Measurements from ENCODE around the gene VSX2. TPM values are rescaled to one million over a fixed set of nuclear protein-coding genes. Genes with fewer than 3 reads are reported as not detected.

The VSX2 gene
- total RNA-seq, 1 experiment from 2014 or later, result not detected

DNA sequence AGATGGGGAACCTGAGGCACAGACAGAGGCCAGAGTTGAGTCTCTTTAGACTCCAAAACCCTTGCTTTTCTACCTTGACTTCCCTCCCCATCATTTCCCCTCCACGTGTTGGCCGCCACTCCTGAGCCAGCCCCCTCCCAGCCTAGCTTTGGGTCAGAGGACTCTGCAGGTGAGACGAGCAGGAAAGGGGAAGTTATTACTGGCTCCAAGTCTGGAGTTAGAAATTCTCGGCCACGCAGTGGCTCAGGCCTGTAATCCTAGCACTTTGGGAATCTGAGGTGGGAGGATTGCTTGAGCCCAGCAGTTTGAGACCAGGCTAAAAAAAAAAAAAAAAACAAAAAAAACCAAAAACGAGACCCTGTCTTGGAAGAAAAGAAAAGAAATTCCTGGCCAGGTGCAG is 8.8 kb downstream of the VSX2 start:
- CTCF ChIA-PET, result interaction anchor here (0.7 kb wide), 1 partner anchor 55 kb away, joined by 3 read pairs; no protein-coding TSS in a partner anchor
- no peak overlapping the region for H3K27ac Mint-ChIP-seq (ENCODE audit: unreplicated experiment)

DNA sequence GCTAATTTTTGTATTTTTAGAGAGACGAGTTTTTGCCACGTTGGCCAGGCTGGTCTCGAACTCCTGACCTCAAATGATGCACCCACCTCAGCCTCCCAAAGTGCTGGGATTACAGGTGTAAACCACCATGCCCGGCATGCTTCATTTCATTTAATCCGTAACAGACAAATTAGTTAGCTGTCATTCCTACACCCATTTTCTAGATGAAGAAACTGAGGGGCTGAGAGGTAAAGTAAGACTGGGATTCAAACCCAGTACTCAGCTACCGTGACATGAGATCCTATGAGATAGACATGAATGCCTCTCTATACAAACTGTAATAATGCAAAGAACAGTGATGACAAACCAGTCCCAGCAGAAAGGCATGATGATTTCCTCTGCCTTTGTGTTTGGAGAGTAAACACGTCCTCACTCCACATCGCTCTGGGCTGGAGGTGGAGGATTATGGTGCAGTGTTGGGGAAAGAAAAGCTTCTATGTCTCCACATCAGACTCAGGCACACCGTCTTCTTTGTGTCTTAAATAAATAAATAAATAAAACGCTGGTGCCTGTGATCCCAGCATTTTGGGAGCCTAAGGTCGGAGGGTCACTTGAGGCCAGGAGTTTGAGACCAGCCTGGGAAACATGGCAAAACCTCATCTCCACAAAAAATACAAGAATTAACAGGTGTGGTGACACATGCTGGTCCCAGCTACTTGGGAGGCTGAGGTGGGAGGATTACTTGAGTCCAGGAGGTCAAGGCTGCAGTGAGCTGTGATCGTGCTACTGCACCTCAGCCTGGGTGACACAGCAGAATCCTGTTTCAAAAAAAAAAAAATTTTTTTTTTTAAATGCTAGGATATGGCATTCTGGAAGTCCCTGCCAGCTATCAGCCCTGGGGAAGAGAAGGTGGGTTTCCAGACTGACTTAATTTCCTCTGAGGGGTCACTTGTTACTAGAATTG is 10.5 kb downstream of the VSX2 start:
- Mint-ChIP-seq H3K4me1 (ENCODE audit: low read depth, unreplicated experiment) (peaks cover 11% of the 10 kb centered on the region), H3K9me3 (ENCODE audit: low read depth, unreplicated experiment) (no peaks in the 10 kb centered on the region), H3K36me3 (ENCODE audit: insufficient read depth, unreplicated experiment) (peaks cover 5% of the 10 kb centered on the region), H3K27ac (ENCODE audit: unreplicated experiment) (no peak overlapping the region), H3K27me3 (ENCODE audit: unreplicated experiment) (peaks cover 56% of the 10 kb centered on the region), H3K4me3 (ENCODE audit: low read depth, unreplicated experiment) (no peak overlapping the region)
- TF ChIP-seq, protein P1, sequence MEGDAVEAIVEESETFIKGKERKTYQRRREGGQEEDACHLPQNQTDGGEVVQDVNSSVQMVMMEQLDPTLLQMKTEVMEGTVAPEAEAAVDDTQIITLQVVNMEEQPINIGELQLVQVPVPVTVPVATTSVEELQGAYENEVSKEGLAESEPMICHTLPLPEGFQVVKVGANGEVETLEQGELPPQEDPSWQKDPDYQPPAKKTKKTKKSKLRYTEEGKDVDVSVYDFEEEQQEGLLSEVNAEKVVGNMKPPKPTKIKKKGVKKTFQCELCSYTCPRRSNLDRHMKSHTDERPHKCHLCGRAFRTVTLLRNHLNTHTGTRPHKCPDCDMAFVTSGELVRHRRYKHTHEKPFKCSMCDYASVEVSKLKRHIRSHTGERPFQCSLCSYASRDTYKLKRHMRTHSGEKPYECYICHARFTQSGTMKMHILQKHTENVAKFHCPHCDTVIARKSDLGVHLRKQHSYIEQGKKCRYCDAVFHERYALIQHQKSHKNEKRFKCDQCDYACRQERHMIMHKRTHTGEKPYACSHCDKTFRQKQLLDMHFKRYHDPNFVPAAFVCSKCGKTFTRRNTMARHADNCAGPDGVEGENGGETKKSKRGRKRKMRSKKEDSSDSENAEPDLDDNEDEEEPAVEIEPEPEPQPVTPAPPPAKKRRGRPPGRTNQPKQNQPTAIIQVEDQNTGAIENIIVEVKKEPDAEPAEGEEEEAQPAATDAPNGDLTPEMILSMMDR (IDR thresholded peaks at IDR 0.05; ENCODE audit: unreplicated experiment), result no peak
- DNase-seq, result no peak
- intact Hi-C loops (cut with micrococcal nuclease; ENCODE audit: unreplicated experiment), result no loop called here
- CTCF ChIA-PET, result no interaction called here
- BruUV-seq (replicated peaks), result no TSS peak

More for the DNA sequence above, 8.8 kb downstream of the VSX2 start:
- no TSS peak for BruUV-seq (replicated peaks)
- Mint-ChIP-seq H3K36me3 (ENCODE audit: insufficient read depth, unreplicated experiment) (peaks cover 5% of the 10 kb centered on the region), H3K9me3 (ENCODE audit: low read depth, unreplicated experiment) (no peaks in the 10 kb centered on the region), H3K4me3 (ENCODE audit: low read depth, unreplicated experiment) (no peak overlapping the region), H3K4me1 (ENCODE audit: low read depth, unreplicated experiment) (peaks cover 11% of the 10 kb centered on the region), H3K27me3 (ENCODE audit: unreplicated experiment) (peaks cover 59% of the 10 kb centered on the region)
- intact Hi-C loops (cut with micrococcal nuclease; ENCODE audit: unreplicated experiment), result no loop called here
- no peak for DNase-seq
- TF ChIP-seq, protein P1 (IDR thresholded peaks at IDR 0.05; ENCODE audit: unreplicated experiment), result no peak

DNA sequence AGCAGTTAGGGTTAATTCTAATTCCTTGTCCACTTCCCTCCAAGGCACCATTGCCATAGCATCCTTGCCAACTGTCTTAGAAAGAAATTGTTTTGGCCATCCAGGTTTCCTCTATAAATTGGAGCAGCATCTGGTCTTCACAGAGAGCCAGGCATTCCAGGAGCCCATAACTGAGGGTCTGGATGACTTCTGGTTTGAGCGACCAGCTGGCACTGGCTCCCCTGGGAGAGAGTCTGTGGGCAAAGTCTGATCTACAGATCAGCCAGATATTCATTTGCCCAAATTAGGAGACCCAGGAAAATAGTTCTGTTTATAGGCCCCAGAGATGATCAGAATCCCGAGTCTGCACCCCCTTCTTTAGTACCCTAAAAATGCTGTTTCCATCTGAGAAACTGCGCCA is 16.0 kb downstream of the VSX2 start:
- no peak overlapping the region for H3K27ac Mint-ChIP-seq (ENCODE audit: unreplicated experiment)
- intact Hi-C loops (cut with micrococcal nuclease; ENCODE audit: unreplicated experiment), result no loop called here
- DNase-seq, result no peak
- no peaks in the 10 kb centered on the region for H3K9me3 Mint-ChIP-seq (ENCODE audit: low read depth, unreplicated experiment)
- H3K4me3 Mint-ChIP-seq (ENCODE audit: low read depth, unreplicated experiment), result no peak overlapping the region
- H3K27me3 Mint-ChIP-seq (ENCODE audit: unreplicated experiment), result peaks cover 48% of the 10 kb centered on the region
- TF ChIP-seq, protein P1 (IDR thresholded peaks at IDR 0.05; ENCODE audit: unreplicated experiment), result no peak
- H3K36me3 Mint-ChIP-seq (ENCODE audit: insufficient read depth, unreplicated experiment), result peaks cover 13% of the 10 kb centered on the region
- CTCF ChIA-PET, result no interaction called here
- peaks cover 11% of the 10 kb centered on the region for H3K4me1 Mint-ChIP-seq (ENCODE audit: low read depth, unreplicated experiment)
- no TSS peak for BruUV-seq (replicated peaks)

DNA sequence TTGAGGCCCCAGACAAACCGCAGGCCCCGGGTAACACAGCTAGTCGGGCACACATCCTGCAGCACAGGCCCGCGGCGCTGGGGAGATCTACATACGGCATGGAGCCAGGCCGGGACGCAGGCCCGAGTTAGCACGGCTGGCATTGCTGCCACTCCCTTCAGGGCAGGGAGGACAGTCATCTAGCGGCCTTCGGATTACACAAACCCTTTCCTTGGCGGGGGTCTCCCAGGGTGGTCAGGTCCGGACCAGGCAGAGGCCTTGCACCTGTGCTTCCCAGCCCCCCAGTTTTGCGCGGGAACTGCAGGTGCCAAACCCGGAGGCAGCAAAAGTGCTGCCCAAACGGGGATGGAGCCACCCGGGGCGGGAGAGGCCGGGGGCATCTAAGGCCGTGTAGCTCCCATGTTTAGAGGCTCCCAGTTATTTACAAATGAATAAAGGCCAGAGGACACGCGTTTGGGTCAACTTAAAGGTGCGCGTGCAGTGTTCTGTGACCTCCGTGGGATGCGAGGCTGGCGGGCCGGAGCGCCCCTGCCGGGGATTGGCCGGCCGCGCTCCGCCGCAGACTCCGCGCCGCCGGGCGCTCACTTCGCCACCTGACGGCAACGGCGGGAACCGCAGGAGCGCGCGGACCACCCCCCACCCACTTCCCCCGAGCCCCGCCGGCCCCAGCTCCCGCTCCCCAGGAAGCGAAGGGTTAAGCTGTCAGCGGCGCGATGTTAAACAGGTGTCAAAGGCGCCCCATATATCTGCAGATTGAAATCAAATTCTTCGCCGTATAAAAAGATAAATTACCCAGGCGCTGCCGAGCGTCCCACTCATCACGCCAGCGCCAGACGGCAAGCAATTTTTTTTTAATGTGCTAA is 18.1 kb downstream of the VSX2 start:
- CTCF ChIA-PET, result interaction anchor here (0.7 to 1.2 kb wide), 3 partner anchors 323 to 1392 kb away, joined by 3 to 4 read pairs (median 4); no protein-coding TSS in a partner anchor
- Mint-ChIP-seq H3K9me3 (ENCODE audit: low read depth, unreplicated experiment) (no peaks in the 10 kb centered on the region), H3K27me3 (ENCODE audit: unreplicated experiment) (peaks cover 43% of the 10 kb centered on the region), H3K4me1 (ENCODE audit: low read depth, unreplicated experiment) (no peaks in the 10 kb centered on the region), H3K36me3 (ENCODE audit: insufficient read depth, unreplicated experiment) (peaks cover 7% of the 10 kb centered on the region), H3K4me3 (ENCODE audit: low read depth, unreplicated experiment) (peak overlapping the region; percentile 52), H3K27ac (ENCODE audit: unreplicated experiment) (no peak overlapping the region)
- DNase-seq, result peak; percentile 43
- TF ChIP-seq, protein P1 (IDR thresholded peaks at IDR 0.05; ENCODE audit: unreplicated experiment), result peak; percentile 84
- intact Hi-C loops (cut with micrococcal nuclease; ENCODE audit: unreplicated experiment), result no loop called here
- no TSS peak for BruUV-seq (replicated peaks)

Data from Calu3 (cell line).